Measurements from ENCODE around the gene GALR3. TPM values are rescaled to one million over a fixed set of nuclear protein-coding genes. Genes with fewer than 3 reads are reported as not detected.

Gene GALR3
- total and polyA plus RNA-seq, 8 donors, result not detected

GRCh38 chr22:37822079-37822833 is 926 bp upstream of the GALR3 start:
- peaks cover 6 to 81% of the 10 kb centered on the region in 2 donors for H3K27me3 ChIP-seq
- H3K27ac ChIP-seq, result no peak overlapping the region
- no peak overlapping the region for H3K4me3 ChIP-seq
- no peaks in the 10 kb centered on the region for H3K36me3 ChIP-seq
- H3K9me3 ChIP-seq, result no peaks in the 10 kb centered on the region
- peaks cover 15 to 35% of the 10 kb centered on the region in 2 donors for H3K4me1 ChIP-seq
- ATAC-seq (no peak), DNase-seq (peak in 1 of 4 donors; percentile 36)
- intact Hi-C loops (cut with DNase I), result loop anchor here in 1 of 2 donors (10.0 kb wide), 1 partner anchor 143 kb away; no protein-coding TSS in a partner anchor
- no peak for TF ChIP-seq CTCF (IDR thresholded peaks at IDR 0.05)

GRCh38 chr22:37824674-37825641 is 1.8 kb downstream of the GALR3 start:
- no peak overlapping the region for H3K27ac ChIP-seq
- H3K4me1 ChIP-seq, result peaks cover 0 to 16% of the 10 kb centered on the region in 2 donors
- peaks cover 0 to 18% of the 10 kb centered on the region in 2 donors for H3K36me3 ChIP-seq
- H3K9me3 ChIP-seq, result no peaks in the 10 kb centered on the region
- intact Hi-C loops (cut with DNase I), result loop anchor here in 1 of 2 donors (10.0 kb wide), 1 partner anchor 140 kb away; no protein-coding TSS in a partner anchor
- TF ChIP-seq CTCF (IDR thresholded peaks at IDR 0.05), result no peak
- no peak for ATAC-seq
- peak in 1 of 4 donors; percentile 82 for DNase-seq
- H3K27me3 ChIP-seq, result peaks cover 0 to 58% of the 10 kb centered on the region in 2 donors
- peak overlapping the region in 1 of 2 donors; percentile 32 for H3K4me3 ChIP-seq

- TF ChIP-seq CTCF (IDR thresholded peaks at IDR 0.05), result no peak
- peaks cover 0 to 16% of the 10 kb centered on the region in 2 donors for H3K4me1 ChIP-seq
- H3K4me3 ChIP-seq, result no peak overlapping the region
- H3K36me3 ChIP-seq, result peaks cover 0 to 39% of the 10 kb centered on the region in 2 donors
- peaks cover 0 to 37% of the 10 kb centered on the region in 2 donors for H3K27me3 ChIP-seq
- no peaks in the 10 kb centered on the region for H3K9me3 ChIP-seq
- no peak overlapping the region for H3K27ac ChIP-seq
- DNase-seq (peak in 2 of 4 donors; percentile 21 to 53), ATAC-seq (no peak)
- intact Hi-C loops (cut with DNase I), result loop anchor here in 1 of 2 donors (10.0 kb wide), 1 partner anchor 138 kb away; no protein-coding TSS in a partner anchor
These were observed 3.9 kb downstream of the GALR3 start for GRCh38 chr22:37827056-37827455.

GRCh38 chr22:37830093-37830842 is 7.1 kb downstream of the GALR3 start:
- Histone ChIP-seq H3K4me3 (no peak overlapping the region), H3K9me3 (no peaks in the 10 kb centered on the region), H3K36me3 (peaks cover 0 to 71% of the 10 kb centered on the region in 2 donors), H3K4me1 (peaks cover 0 to 5% of the 10 kb centered on the region in 2 donors), H3K27ac (no peak overlapping the region), H3K27me3 (peaks cover 0 to 6% of the 10 kb centered on the region in 2 donors)
- intact Hi-C loops (cut with DNase I), result no loop called here
- no peak for DNase-seq
- ATAC-seq, result no peak
- no peak for TF ChIP-seq CTCF (IDR thresholded peaks at IDR 0.05)
